ENCODE measurements around the gene CNN3. TPM values are rescaled to one million over a fixed set of nuclear protein-coding genes. Genes with fewer than 3 reads are reported as not detected.
A peak's percentile ranks its signal among the peaks of the same experiment; 100 is the strongest.
"Not testable (repeated sequence)": the region's sequence is repeated elsewhere in the genome, so short reads cannot be mapped to it uniquely, and the experiment has no call there.

Gene CNN3
- total RNA-seq, 4 donors from 2014 or later: 22.4 to 96.2 (median 59.7) TPM

GRCh38 chr1:94942171-94943128, 15.5 kb upstream of the CNN3 start:
- Histone ChIP-seq H3K27ac (peak overlapping the region in 3 of 4 donors; percentile 28 to 58 (median 38)), H3K27me3 (no peaks in the 10 kb centered on the region), H3K36me3 (no peaks in the 10 kb centered on the region), H3K4me3 (no peak overlapping the region), H3K9me3 (no peaks in the 10 kb centered on the region), H3K4me1 (peaks cover 12 to 22% (median 19%) of the 10 kb centered on the region in 4 donors)
- WGBS, 2 donors (ENCODE audit: low coverage in 1 of 2): 34 to 45% methylated on average over 5 to 8 of the region's 8 CpGs
- DNase-seq: no peak
- TF ChIP-seq CTCF (IDR thresholded peaks at IDR 0.05): no peak
- no peak for TF ChIP-seq POLR2AphosphoS5 (IDR thresholded peaks at IDR 0.05)
- TF ChIP-seq EP300 (IDR thresholded peaks at IDR 0.05; ENCODE audit: low read depth): no peak
- TF ChIP-seq POLR2A (IDR thresholded peaks at IDR 0.05): no peak
- intact Hi-C loops (cut with DNase I; ENCODE audit: low total_unique reads): no loop called here
- in situ Hi-C loops (cut with MboI; ENCODE audit: low pct_ligation_motif_present in 1 of 4, low pct_unique_long_range_greater_than_20kb in 1 of 4, low sequenced_read_pairs in 3 of 4): loop anchor here in 1 of 4 donors (25.0 kb wide), 1 partner anchor 95 kb away; no protein-coding TSS in a partner anchor

DNA sequence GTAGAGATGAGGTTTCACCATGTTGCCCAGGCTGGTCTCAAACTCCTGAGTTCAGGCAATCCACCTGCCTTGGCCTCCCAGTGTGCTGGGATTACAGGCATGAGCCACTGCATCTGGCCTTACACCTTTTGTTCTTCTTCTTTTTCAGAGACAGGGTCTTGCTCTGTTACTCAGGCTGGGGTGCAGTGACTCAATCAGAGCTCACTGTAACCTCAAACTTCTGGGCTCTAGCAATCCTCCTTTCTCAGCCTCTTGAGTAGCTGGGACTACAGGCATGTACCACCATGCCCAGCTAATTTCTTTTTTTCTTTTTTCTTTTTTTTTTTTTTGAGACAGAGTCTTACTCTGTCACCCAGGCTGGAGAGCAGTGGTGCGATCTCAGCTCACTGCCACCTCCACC, 14.6 kb upstream of the CNN3 start:
- Histone ChIP-seq H3K27ac (peak overlapping the region in 2 of 4 donors; percentile 38 to 58), H3K4me1 (peaks cover 2 to 15% (median 9%) of the 10 kb centered on the region in 4 donors)
- DNase-seq; H3K27me3 ChIP-seq; H3K36me3 ChIP-seq; intact Hi-C loops (cut with DNase I; ENCODE audit: low total_unique reads); H3K4me3 ChIP-seq; H3K9me3 ChIP-seq: not testable (repeated sequence)
- WGBS, 2 donors (ENCODE audit: low coverage in 1 of 2): 60 to 95% methylated on average over 1 of the region's 1 CpG
- in situ Hi-C loops (cut with MboI; ENCODE audit: low pct_ligation_motif_present in 1 of 4, low pct_unique_long_range_greater_than_20kb in 1 of 4, low sequenced_read_pairs in 3 of 4): loop anchor here in 1 of 4 donors (25.0 kb wide), 1 partner anchor 96 kb away; no protein-coding TSS in a partner anchor

GRCh38 chr1:94940738-94941137, 13.8 kb upstream of the CNN3 start:
- DNase-seq: no peak
- Histone ChIP-seq H3K36me3 (no peaks in the 10 kb centered on the region), H3K27ac (no peak overlapping the region), H3K9me3 (no peaks in the 10 kb centered on the region), H3K27me3 (no peaks in the 10 kb centered on the region), H3K4me1 (peaks cover 0 to 19% (median 6%) of the 10 kb centered on the region in 4 donors), H3K4me3 (no peak overlapping the region)
- in situ Hi-C loops (cut with MboI; ENCODE audit: low pct_ligation_motif_present in 1 of 4, low pct_unique_long_range_greater_than_20kb in 1 of 4, low sequenced_read_pairs in 3 of 4): loop anchor here in 1 of 4 donors (25.0 kb wide), 1 partner anchor 97 kb away; no protein-coding TSS in a partner anchor
- no peak for TF ChIP-seq POLR2AphosphoS5 (IDR thresholded peaks at IDR 0.05)
- TF ChIP-seq EP300 (IDR thresholded peaks at IDR 0.05; ENCODE audit: low read depth): no peak
- no peak for TF ChIP-seq CTCF (IDR thresholded peaks at IDR 0.05)
- TF ChIP-seq POLR2A (IDR thresholded peaks at IDR 0.05): no peak
- 94 to 95% methylated on average over 3 of the region's 3 CpGs for WGBS, 2 donors (ENCODE audit: low coverage in 1 of 2)
- intact Hi-C loops (cut with DNase I; ENCODE audit: low total_unique reads): no loop called here

DNA sequence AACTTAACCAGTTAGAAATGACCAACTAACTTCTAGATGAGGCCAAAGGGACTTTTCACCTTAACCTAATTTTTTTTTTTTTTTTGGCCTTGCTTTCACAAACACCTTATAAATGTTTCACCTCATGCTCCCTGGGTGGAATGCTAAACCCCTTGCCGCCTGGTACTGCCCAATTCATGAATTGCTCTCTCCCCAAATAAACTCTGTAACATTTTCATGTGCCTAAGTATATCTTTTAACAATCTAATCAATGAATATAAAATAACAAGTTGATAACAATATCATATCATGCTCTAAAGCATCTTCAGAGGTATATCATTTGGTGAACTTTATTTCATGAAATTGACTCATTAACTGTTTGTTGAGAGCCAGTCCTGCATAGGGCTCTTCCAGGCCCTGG, 10.9 kb upstream of the CNN3 start:
- H3K9me3 ChIP-seq: no peaks in the 10 kb centered on the region
- intact Hi-C loops (cut with DNase I; ENCODE audit: low total_unique reads) (no loop called here), in situ Hi-C loops (cut with MboI; ENCODE audit: low pct_ligation_motif_present in 1 of 4, low pct_unique_long_range_greater_than_20kb in 1 of 4, low sequenced_read_pairs in 3 of 4) (loop anchor here in 1 of 4 donors (25.0 kb wide), 1 partner anchor 99 kb away; no protein-coding TSS in a partner anchor)
- no peak for DNase-seq
- TF ChIP-seq EP300 (IDR thresholded peaks at IDR 0.05; ENCODE audit: low read depth) (no peak), CTCF (IDR thresholded peaks at IDR 0.05) (no peak), POLR2A (IDR thresholded peaks at IDR 0.05) (no peak), POLR2AphosphoS5 (IDR thresholded peaks at IDR 0.05) (no peak)
- 57 to 93% methylated on average over 1 of the region's 1 CpG for WGBS, 2 donors (ENCODE audit: low coverage in 1 of 2)
- peaks cover 0 to 19% (median 6%) of the 10 kb centered on the region in 4 donors for H3K4me1 ChIP-seq
- no peaks in the 10 kb centered on the region for H3K27me3 ChIP-seq
- H3K27ac ChIP-seq: no peak overlapping the region
- no peak overlapping the region for H3K4me3 ChIP-seq
- no peaks in the 10 kb centered on the region for H3K36me3 ChIP-seq

Data from transverse colon (tissue), 4 donors.